Esophagus muscularis mucosa (tissue), 4 donors: Measurements from ENCODE around the gene PHKA2.

Experiments
- CTCF ChIP-seq, 3 experiments: fragments of 200-600 bp in 2 of 3; fragments of 450-650 bp in 1 of 3; sonication (generic) in 2 of 3; IDR thresholded peaks; one replicate each; pipeline ENCODE4 v1.5.1; 2017 to 2019; ENCODE audit warnings: antibody characterized with exemption in 3 of 3, mild to moderate bottlenecking in 2 of 3, moderate library complexity in 1 of 3
- EP300 ChIP-seq: sonication (generic); formaldehyde crosslinking; IDR thresholded peaks from one replicate; pipeline ENCODE4 v1.6.1; 2017; ENCODE audit warnings: antibody characterized with exemption
- POLR2A ChIP-seq: fragments of 450-650 bp; IDR thresholded peaks from one replicate; pipeline ENCODE4 v1.6.1; 2017; ENCODE audit warnings: antibody characterized with exemption, moderate library complexity, mild to moderate bottlenecking, low read depth

- no peak for TF ChIP-seq CTCF (IDR thresholded peaks at IDR 0.05)
- no peak for TF ChIP-seq EP300
- TF ChIP-seq POLR2A, result no peak
These were observed 111.9 kb downstream of the PHKA2 start for GRCh38 chrX:18871970-18872369.
